Ovary (tissue), 9 donors: Measurements from ENCODE around the gene WNT11. TPM values are rescaled to one million over a fixed set of nuclear protein-coding genes. Genes with fewer than 3 reads are reported as not detected.

Experiments
- DNase-seq, 5 donors: peaks; one replicate each; pipeline ENCODE4 v3.0.0-alpha.2; 2019 to 2020
- H3K27ac ChIP-seq, 2 donors: fragments of 200-600 bp; one replicate each; pipeline versions ENCODE4 v1.5.1 to v1.8.0; 2019 to 2022
- H3K27me3 ChIP-seq: fragments of 200-600 bp; one replicate; pipeline ENCODE4 v1.8.0; 2022
- H3K36me3 ChIP-seq: fragments of 200-600 bp; sonication (generic); one replicate; pipeline ENCODE4 v1.5.1; 2019
- H3K4me1 ChIP-seq: one replicate; pipeline ENCODE4 v1.8.1; 2013; ENCODE audit warnings: mild to moderate bottlenecking, moderate library complexity; ENCODE audit not compliant: insufficient read depth
- H3K4me3 ChIP-seq: fragments of 200-600 bp; sonication (generic); one replicate; pipeline ENCODE4 v1.5.1; 2017
- H3K9me3 ChIP-seq, 2 donors: fragments of 200-600 bp in 1 of 2; sonication (generic) in 1 of 2; one replicate each; pipeline versions ENCODE4 v1.5.1 to v1.8.1; 2013 to 2019; ENCODE audit warnings: mild to moderate bottlenecking in 1 of 2, moderate library complexity in 1 of 2
- CTCF ChIP-seq, 3 donors: fragments of 450-650 bp in 2 of 3; fragments of 200-600 bp in 1 of 3; IDR thresholded peaks; one replicate each; pipeline versions ENCODE4 v1.5.1 to v1.8.0; 2016 to 2022; ENCODE audit warnings: antibody characterized with exemption in 3 of 3, mild to moderate bottlenecking in 1 of 3
- EP300 ChIP-seq: sonication (generic); formaldehyde crosslinking; IDR thresholded peaks from one replicate; pipeline ENCODE4 v1.6.1; 2017; ENCODE audit warnings: antibody characterized with exemption
- POLR2A ChIP-seq: fragments of 450-650 bp; IDR thresholded peaks from one replicate; pipeline ENCODE4 v1.6.1; 2017; ENCODE audit warnings: antibody characterized with exemption, mild to moderate bottlenecking, moderate library complexity
- WGBS, 3 donors: extraction: QIAGEN DNeasy Blood & Tissue Kit in 1 of 3; methylation state at CpG; one replicate each; pipeline versions ENCODE4 v1.1.5 to v1.1.7; 2013 to 2017; 5-methylcytosine and 5-hydroxymethylcytosine counted together
- intact Hi-C, 4 donors: fragments of 100-400 bp; cut with DNase I; formaldehyde crosslinking; loops; one replicate each; pipeline versions ENCODE4 v1.11.0 to v1.15.1; 2022 to 2023
- polyA plus RNA-seq, 2 donors: library from polyadenylated mRNA; stranded (reverse); fragments of 200-250 nt in 1 of 2; fragments of 350-450 nt in 1 of 2; fragmentation: Illumina TruSeq in 1 of 2; extraction: RNeasy Lipid Tissue Mini Kit (QIAGEN cat#74804) in 1 of 2; gene quantifications; one replicate each; pipeline ENCODE4 v1.2.3, GENCODE V29; 2013 to 2014
- total RNA-seq, 7 donors: library from RNA; depleted of rRNA in 2 of 7; stranded (reverse); fragments of >200 nt in 2 of 7; fragmentation: NEBNext Ultra II Directional in 3 of 7; extraction: Animal tissue kit (Norgen Biotek cat#: 25700) in 3 of 7; gene quantifications; one replicate each; pipeline versions ENCODE4 v1.1.0 to v1.2.4, GENCODE V29; 2016 to 2023
- donor health status: DM: no; HTN: no; CAD: no; lungs with moderate emphysema.
- donor health status: DM: no; HTN: no; CAD: no.
- donor health status: Bipolar disorder and iron deficiency.
- donor health status: DM: yes; HTN: yes; CAD: no.
- donor health status: DM: no; HTN: no; CAD: no.
- donor health status: DM: yes; HTN: yes; CAD: no.

The WNT11 gene
- total and polyA plus RNA-seq, 9 donors = 1.1 to 16.4 (median 3.5) TPM

DNA sequence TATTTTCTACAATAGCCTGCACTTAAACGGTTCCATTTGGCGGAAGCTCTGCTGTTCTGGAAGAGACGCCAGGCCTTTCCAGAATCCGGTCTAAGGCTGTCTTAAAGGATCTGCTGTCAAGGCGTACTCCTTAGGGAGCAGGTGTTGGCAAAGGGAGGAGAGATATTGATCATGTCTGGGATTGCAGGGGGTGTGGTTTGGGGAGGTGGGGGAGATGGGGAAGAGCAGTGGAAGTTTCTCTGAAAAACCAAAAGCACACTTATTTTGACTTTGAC, 22.5 kb upstream of the WNT11 start:
- intact Hi-C loops = no loop called here

GRCh38 chr11:76228071-76228874, 22.0 kb upstream of the WNT11 start:
- Histone ChIP-seq H3K9me3 (no peaks in the 10 kb centered on the region), H3K27me3 (no peaks in the 10 kb centered on the region), H3K4me3 (no peak overlapping the region), H3K4me1 (no peaks in the 10 kb centered on the region), H3K36me3 (no peaks in the 10 kb centered on the region), H3K27ac (no peak overlapping the region)
- WGBS, 3 donors = 78 to 80% (median 79%) methylated on average over 15 of the region's 15 CpGs
- TF ChIP-seq POLR2A (no peak), EP300 (no peak), CTCF (IDR thresholded peaks at IDR 0.05) (no peak)
- no peak for DNase-seq
- intact Hi-C loops = no loop called here

More for the DNA sequence above, 22.5 kb upstream of the WNT11 start:
- H3K27me3 ChIP-seq = no peaks in the 10 kb centered on the region
- H3K4me3 ChIP-seq = no peak overlapping the region
- WGBS, 3 donors = 70 to 73% (median 71%) methylated on average over 5 of the region's 5 CpGs
- peaks cover under 1% of the 10 kb centered on the region for H3K4me1 ChIP-seq
- H3K9me3 ChIP-seq = no peaks in the 10 kb centered on the region
- no peak overlapping the region for H3K27ac ChIP-seq
- TF ChIP-seq CTCF (IDR thresholded peaks at IDR 0.05) (no peak), POLR2A (no peak), EP300 (no peak)
- DNase-seq = no peak
- no peaks in the 10 kb centered on the region for H3K36me3 ChIP-seq

- no peak for TF ChIP-seq POLR2A
- TF ChIP-seq CTCF (IDR thresholded peaks at IDR 0.05) = no peak
- TF ChIP-seq EP300 = no peak
- intact Hi-C loops = no loop called here
- no peak overlapping the region for H3K27ac ChIP-seq
Observed at GRCh38 chr11:76226626-76227025, 20.3 kb upstream of the WNT11 start.

GRCh38 chr11:76225122-76225611, 18.9 kb upstream of the WNT11 start:
- WGBS, 3 donors = 86 to 90% (median 90%) methylated on average over 17 of the region's 17 CpGs
- no peak overlapping the region for H3K27ac ChIP-seq

More at GRCh38 chr11:76226626-76227025, 20.3 kb upstream of the WNT11 start:
- no peaks in the 10 kb centered on the region for H3K4me1 ChIP-seq
- no peak for DNase-seq
- H3K9me3 ChIP-seq = no peaks in the 10 kb centered on the region
- no peak overlapping the region for H3K4me3 ChIP-seq
- 94 to 96% (median 95%) methylated on average over 3 of the region's 3 CpGs for WGBS, 3 donors
- H3K36me3 ChIP-seq = no peaks in the 10 kb centered on the region
- no peaks in the 10 kb centered on the region for H3K27me3 ChIP-seq

More at GRCh38 chr11:76225122-76225611, 18.9 kb upstream of the WNT11 start:
- H3K36me3 ChIP-seq = no peaks in the 10 kb centered on the region
- TF ChIP-seq EP300 = no peak
- TF ChIP-seq CTCF (IDR thresholded peaks at IDR 0.05) = no peak
- no peak for TF ChIP-seq POLR2A
- DNase-seq = no peak
- no peak overlapping the region for H3K4me3 ChIP-seq
- H3K9me3 ChIP-seq = no peaks in the 10 kb centered on the region
- H3K27me3 ChIP-seq = no peaks in the 10 kb centered on the region
- intact Hi-C loops = no loop called here
- H3K4me1 ChIP-seq = no peaks in the 10 kb centered on the region
